Measurements from ENCODE around the gene DNAH17.

Gene DNAH17

DNA sequence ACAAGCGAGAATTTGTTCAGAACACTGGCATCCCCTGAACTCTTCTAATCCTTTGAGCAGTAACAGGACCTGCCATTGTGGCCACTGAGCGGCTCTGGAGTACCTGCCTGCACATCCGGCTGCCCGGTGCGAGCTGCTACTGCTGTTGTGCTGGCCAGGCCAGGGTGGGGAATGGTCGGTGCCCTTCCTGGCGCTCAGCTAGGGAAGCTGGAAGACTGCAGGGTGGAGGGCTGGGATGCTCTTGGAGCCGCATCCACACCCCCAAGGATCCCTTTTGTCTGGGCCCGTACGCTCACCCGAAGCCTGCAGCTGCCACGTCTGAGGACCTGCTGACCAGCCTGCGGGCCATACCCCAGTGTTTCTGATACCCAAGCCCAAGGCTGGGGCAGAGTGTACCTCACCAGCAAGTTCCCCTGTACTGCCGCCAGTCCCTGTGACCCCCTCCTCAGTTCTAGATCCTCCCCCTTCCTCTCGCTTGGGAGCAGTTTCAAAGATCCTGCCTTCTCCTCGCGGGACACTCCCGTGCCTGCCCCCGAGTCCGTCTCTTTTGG is 149.1 kb downstream of the DNAH17 start:
- no peak for DNase-seq

DNA sequence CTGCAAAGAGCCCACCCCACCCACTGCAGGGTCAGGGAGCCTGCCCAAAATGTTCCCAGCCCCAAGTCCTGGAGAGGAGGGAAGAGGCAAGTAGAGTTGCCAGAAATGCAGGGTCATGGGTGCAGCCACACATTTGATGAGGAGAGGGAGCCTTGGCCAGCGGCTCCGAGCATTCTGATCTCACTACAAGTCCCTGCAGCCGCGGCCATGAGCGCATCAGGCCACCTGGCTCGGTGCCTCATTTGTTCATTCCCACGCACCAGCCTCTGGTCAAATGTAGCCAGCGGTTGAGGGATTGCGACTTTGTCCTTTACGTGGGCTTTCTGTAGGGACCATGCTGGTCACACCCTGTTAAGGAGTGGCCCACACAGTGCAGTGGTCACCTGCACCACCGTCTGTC is 150.1 kb downstream of the DNAH17 start:
- DNase-seq, result no peak

DNA sequence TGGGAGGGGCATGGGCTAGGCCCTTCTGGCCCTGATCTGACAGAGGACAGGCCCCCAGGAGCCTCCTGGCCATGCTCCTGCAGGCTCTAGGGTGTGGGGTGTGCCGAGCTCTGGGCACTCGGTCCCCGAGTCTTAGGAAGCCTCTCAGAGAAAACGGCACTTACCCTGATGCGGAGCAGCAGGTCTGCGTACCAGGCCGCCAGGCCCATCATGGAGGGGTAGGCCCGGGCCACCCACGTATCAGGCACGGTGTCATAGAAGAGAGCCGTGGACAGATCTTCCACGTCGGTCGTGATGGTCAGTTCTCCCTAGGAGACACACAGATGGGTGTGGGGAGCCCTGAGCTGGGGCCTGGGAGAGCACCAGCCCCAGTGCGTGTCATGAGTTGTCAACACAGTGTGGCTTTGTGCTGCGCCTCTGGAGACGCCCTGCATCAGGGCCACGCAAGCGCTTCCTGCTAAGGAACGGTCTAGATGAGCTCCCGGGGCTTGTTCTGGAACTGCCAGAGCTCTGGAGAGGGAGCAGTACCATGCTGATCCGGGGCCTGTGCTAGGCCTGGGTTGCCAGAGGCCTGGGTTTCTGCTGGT is 150.8 kb downstream of the DNAH17 start:
- no peak for DNase-seq

GRCh38 chr17:78425429-78425828 is 151.8 kb downstream of the DNAH17 start:
- DNase-seq, result no peak

- DNase-seq, result no peak
These were observed 153.1 kb downstream of the DNAH17 start for GRCh38 chr17:78423961-78424675.

- no peak for DNase-seq
These were observed 154.2 kb downstream of the DNAH17 start for GRCh38 chr17:78422872-78423588.

DNA sequence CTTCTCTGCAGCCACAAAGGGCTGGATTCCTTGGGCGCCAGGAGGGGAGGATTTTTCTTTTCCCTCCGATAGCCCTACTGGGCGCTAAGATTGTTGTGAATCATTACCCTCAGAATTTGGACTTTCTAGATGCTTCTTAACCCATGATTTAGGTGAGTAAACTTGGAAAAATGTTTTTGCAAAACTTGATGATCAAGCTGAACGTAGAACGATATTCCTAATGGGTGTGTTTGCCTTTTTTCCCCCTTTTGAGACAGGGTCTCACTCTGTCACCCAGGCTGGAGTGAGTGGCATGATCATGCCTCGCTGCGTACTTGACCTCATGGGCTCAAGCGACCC is 155.0 kb downstream of the DNAH17 start:
- no peak for DNase-seq

- DNase-seq, result peak; percentile 80
These were observed 155.5 kb downstream of the DNAH17 start for GRCh38 chr17:78421534-78422266.

DNA sequence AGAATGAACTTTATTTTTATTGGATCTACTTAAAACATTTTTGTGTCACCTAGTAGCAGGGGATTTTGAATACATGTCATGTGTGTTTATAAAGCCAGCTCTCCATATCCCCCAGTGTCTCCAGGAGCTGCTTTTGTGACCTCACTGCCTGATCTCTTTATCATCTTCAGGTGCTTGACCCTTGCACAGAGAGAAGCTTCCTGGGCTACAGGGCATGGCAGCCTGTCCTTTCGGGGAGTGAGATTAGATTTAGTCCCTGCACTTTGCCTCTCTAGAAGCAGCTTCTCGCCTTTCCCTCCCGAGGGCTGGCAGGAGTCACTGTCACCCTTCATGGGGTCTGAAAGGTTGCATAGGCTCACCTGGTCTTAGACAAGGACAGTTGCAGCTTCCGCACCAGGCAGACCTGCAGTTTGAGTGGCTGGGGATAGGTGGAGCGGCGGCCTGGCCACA is 156.1 kb downstream of the DNAH17 start:
- no peak for DNase-seq

- DNase-seq, result no peak
These were observed 157.0 kb downstream of the DNAH17 start for GRCh38 chr17:78419970-78420815.

DNA sequence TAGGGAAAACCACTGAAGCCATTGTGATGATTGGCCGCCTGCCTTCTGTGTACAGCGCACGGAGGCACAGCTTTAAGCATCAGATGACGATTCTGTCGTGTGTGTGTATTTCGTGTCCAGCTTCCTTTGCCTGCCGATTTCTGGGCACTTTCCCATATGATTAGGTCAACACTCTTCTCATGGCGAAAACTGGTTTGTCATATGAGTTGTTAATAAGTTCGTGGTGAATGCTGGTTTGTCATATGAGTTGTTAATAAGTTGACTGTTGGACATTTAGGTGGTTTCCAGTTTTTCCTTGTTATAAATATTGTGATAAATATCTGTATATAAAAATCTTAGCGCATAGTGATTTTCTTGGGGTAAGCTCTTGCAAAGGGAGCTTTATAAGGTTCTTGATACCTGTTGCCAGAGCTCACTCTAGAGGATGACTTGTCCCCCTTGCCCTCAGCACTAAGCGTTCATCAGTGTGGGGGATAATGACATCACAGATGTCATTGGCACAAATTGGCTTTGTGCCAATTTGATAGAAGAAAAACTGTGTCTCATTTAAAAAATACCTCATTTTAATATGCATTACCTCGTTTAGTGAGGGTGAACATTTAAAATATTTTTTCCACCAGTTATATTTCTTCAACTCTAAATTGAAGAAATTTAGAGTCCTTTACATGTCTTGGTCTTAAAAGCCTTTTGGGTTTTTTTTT is 158.7 kb downstream of the DNAH17 start:
- DNase-seq, result no peak

DNA sequence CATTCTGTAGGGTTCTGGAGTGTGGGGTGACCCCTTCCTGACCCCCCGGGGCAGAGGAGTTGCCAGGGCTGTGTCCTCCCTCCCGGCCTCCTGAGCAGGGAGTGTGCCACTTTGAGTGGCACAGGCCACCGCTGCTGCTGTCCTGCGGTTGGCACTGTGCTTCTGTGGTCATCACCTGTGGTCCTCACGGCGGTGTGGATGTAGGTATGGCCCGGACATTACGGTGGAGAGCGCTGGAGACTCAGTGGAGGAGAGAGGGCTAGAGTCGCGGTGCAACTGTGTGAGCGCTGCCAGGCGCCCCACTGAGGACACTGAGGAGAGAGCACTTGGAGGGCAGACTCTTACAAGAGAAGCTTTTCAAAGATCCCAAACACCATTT is 159.7 kb downstream of the DNAH17 start:
- no peak for DNase-seq

GRCh38 chr17:78416791-78417530 is 160.2 kb downstream of the DNAH17 start:
- DNase-seq, result no peak

DNA sequence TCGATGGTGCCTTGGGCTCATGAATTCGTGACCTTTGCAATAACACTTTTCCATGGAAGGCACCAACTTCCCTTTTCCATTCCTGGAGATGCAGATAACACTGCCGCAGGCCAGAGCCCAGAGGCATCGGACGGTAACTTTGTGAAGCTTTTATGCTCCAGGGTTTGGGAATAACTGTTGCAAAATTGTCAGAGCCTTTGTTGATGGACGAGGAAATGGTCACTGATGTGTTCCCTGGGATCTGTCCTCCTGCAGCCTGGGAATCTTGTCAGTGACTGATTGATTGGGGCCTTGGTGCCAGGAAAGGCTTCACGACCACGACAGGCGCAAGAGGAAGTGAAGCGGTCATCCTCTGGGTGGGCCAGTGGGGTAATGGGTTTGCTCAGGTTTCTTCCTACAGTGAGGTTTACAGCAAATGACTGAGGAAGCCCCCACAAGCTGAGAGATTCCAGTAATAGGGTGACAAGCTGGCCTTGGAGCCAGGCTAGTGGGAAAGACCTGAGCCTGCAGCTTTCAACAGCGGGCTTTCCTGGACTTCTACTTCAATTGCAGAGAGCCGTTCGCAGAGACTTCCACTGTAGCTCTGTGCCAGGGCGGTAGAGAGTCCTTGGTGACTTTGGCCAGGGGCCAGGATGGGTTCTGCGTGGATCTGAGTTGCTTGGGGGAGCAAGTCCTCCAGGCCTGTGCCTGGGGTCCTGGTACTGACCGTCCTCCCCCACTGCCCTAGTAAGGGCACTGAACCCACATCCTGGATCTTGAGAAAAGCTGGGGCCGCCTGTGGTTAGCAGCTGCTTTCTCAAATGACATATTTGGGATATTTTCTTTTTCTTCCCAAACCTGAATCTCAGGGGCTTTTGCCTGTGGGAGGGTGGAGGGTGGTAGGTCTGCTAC is 161.1 kb downstream of the DNAH17 start:
- DNase-seq, result no peak

GRCh38 chr17:78414178-78415162 is 162.7 kb downstream of the DNAH17 start:
- peak; percentile 66 for DNase-seq

- peak; percentile 28 for DNase-seq
These were observed 164.8 kb downstream of the DNAH17 start for GRCh38 chr17:78412403-78412802.

DNA sequence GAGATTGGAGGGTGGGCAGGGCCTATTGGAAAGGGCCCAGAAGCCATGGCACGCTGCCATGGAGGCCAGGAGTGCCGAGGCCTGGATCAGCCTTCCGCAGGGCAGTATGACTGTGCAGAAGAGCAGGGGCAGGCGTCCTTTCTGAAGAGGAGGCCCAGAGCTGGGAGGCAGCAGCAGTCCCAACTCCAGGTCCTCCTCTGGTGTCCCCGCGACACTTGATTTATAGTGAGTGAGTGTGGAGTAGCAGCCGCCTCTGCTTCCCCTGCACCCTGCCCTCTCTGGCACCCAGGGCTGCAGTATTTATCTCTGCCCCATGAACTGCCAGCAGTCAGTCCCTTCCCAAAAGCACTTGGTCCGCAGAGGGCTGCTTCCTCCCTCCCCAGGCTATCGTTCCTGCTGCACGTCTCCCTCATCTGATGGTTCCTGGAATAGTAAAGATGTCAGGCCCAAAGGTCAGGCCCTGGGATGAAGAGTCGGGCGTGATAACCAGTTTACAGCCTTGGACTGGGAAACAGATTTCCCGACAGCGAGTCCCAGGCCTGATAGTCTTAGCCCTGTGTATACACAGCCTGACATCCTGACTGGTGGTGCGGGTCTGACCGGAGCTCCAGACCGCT is 165.8 kb downstream of the DNAH17 start:
- no peak for DNase-seq

Measured in activated T-cell treated with anti-CD3 and anti-CD28 coated beads, Interleukin-2, amount 50 U/mL, for 1 hour (primary cell).